T1000 (cell line): ENCODE data around the gene RBBP8.

Source experiments
- DNase-seq: peaks from one replicate; lab custom pipeline; 2025; ENCODE audit warnings: mixed read lengths; lab: John Stamatoyannopoulos, UW

RBBP8 gene

DNA sequence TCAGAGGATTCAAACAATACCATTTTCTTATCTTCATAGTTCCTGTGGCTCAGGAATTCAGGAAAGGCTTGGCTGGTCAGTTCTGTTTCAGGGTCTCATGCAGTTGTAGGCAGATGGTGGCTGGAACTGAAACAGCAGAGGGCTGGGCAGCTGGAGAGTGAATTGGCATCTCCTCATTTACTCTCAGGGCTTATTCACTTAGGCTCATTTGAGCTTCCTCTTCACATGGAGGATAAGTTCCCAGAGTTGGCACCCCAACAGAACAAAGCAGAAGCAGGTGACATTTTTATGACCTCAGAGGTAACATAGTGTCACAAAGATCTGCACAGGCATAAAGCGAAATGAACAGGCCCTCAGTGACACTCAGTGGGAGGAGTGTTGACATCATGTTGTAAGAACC, 66.1 kb downstream of the RBBP8 start:
- DNase-seq: no peak

DNA sequence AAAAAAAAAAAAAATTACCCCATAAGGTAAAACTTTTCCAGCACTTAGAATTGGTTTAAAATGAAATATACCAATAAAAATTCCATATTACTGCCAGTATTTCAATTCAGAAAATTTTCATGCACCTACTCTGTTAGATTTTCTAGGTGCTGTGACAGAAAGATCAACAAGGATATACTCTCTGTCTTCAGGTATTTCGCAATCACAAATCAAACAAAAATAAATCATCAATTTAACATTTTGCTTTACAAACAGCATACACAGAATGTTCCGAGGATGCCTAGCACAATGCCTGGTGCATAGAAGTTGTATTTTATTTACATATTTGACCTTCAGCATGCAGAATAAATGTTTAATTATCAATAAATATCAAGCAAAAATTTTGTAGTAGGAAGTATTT, 66.5 kb downstream of the RBBP8 start:
- DNase-seq: no peak

DNA sequence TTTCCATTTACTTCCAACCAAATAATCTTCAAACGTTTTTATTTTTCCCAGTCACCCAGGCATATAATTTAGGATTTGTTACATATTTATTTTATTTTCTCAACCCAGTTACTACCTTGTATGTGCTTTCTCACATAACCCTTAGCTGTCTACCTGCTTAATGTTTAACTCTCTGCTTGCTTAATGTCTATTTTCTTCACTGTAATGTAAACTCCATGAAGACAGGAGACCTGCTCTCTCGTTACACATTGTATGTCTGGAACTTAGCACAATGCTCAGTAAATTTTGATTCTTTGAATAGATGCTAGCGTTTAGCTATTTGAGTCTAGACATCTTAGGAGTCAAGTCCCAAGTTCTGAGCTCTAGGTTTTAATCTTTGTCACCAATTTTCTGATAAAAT, 70.2 kb downstream of the RBBP8 start:
- DNase-seq: no peak

DNA sequence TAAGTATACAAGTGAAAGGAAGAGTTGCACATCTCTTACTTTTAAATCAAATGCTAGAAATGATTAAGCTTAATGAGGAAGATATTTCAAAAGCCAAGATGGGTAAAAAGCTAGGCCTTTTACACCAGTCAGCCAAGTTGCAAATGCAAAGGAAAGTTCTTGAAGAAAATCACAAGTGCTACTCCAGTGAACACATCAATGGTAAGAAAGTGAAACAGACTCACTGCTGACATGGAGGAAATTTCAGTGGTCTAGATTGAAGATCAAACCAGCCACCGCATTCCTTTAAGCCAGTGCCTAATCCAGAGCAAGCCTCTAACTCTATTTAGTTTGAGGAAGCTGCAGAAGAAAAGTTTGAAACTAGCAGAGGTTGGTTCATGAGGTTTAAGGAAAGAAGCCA, 79.1 kb downstream of the RBBP8 start:
- no peak for DNase-seq

DNA sequence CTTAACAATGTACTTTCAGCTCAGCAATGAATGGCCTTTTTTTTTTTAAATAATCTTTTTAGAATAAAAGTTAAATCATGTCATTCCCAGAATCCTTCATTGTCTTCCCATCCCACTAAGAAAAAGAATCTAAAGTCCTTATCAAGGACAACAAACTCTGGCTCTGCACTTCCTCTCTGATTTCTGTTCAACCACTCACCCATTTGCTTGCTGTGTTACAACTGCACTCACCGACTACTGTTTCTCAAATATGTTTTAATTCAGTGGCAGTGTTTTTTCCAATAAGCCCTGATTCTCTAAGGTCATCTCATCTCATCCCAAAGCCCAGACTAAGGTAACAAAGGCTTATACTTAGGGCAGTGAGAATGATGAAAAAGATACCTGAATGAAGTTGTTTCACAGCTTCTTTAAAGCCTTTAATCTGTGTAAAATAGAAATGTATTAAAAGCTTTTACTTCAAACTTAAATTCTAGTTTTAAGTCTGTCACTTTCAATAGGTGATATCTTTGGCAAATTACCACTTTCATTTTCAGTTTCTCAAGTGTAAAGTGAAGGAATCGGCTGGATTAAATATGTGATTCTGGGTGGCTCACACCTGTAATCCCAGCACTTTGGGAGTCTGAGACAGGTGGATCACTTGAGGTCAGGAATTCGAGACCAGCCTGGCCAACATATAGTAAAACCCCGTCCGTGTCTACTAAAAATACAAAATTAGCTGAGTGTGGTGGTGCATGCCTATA, 87.6 kb downstream of the RBBP8 start:
- no peak for DNase-seq

GRCh38 chr18:23021623-23022022, 88.5 kb downstream of the RBBP8 start:
- DNase-seq: no peak

DNA sequence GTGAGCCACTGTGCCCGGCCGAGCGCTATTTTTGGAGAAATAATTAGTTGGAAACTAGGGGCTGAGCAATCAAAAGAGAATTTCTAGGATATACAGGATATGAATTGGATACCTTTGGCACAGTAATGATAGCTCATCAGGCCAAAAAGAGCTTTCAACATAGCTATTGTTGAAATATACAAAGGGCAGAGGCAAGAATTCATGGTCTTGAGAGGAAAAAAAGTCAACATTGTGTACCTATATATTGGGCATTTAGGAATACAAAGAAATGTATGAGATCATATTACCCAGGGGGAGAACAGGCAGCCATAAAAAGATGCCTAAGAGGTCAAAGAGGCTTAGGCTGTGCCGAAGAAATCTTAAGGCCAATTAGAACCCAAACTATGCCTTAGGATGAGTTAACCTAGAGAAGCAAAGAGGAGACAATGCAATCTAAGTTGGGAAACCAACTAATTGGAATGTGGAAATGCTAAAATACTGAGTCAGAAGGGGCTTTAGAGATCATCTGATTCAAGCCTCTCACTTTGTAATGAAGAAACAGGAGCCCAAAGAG, 99.0 kb downstream of the RBBP8 start:
- DNase-seq: no peak

GRCh38 chr18:23033056-23033455, 99.9 kb downstream of the RBBP8 start:
- DNase-seq: no peak

DNA sequence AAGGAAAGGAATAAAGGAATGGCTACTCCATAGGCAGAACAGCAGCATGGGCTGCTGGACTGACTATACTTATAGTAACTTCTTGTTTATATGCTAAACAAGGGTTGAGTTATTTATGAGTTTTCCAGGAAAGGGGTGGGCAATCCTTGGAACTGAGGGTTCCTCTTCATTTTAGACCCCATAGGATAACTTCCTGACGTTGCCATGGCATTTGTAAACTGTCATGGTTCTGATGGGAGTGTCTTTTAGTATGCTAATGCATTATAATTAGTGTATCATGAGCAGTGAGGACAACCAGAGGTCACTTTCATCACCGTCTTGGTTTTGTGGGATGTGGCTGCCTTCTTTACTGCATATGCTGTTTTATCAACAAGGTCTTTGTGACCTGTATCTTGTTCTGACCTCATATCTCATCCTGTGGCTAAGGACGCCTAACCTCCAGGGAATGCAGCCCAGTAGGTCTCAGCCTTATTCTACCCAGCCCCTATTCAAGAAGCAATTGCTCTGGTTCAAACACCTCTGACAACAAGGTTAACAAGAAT, 103.6 kb downstream of the RBBP8 start:
- DNase-seq: no peak

DNA sequence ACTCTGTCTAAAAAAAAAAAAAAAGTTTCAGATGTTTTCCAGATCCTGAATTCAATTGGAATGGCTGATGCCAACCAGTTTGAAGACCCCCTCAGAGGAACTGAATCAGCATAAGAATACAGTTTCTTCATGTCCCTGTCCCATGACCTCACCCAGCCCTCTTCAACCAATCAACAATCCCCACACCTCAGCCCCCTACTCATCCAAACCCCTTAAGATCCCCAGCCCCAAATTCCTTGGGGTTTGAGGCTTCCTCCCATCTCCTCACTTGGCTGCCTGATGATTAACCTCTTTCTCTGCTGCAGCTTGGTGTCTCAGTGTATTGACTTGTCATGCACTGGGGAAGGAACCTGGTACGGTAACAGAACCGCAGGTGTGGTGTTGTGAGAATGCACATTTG, 104.5 kb downstream of the RBBP8 start:
- no peak for DNase-seq

DNA sequence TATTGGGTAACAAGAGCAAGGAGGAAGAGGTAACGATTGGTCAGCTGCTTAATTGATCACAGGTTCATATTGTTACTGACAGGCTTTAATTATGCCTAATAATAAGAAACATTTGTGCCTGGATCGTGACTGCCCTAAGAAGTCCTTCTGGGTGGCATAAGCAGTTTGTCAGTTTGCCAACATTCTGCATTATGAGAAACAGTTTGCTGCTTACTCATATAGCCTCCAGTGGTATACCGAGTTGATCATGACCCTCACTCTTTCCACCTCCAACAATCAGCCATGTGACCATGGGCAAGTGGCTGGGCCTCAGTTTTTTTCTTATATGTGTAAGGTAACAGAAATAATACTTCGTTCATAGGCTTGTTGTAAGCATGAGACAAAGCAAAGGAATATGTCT, 105.6 kb downstream of the RBBP8 start:
- peak; percentile 44 for DNase-seq

DNA sequence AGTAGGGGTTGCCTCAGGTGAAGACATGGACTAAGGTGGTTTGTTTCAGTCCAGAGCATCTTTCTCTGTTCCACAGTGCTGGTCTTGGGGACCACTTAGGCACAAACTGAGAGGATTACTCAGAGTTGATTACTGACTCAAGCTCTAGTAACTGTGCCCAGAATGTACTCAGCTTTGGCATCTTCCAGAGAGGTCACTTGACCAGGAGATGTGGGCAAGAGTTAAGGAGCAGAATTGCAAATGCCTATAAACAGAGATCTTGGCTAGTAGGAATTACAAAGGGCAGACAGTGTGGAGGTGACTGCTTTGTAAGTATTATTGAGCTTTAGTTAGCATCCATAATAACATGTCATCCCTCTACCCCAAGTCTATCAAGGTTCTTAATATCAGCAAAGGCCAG, 109.0 kb downstream of the RBBP8 start:
- no peak for DNase-seq

- DNase-seq: no peak
Observed at GRCh38 chr18:23043803-23044376, 110.8 kb downstream of the RBBP8 start.

DNA sequence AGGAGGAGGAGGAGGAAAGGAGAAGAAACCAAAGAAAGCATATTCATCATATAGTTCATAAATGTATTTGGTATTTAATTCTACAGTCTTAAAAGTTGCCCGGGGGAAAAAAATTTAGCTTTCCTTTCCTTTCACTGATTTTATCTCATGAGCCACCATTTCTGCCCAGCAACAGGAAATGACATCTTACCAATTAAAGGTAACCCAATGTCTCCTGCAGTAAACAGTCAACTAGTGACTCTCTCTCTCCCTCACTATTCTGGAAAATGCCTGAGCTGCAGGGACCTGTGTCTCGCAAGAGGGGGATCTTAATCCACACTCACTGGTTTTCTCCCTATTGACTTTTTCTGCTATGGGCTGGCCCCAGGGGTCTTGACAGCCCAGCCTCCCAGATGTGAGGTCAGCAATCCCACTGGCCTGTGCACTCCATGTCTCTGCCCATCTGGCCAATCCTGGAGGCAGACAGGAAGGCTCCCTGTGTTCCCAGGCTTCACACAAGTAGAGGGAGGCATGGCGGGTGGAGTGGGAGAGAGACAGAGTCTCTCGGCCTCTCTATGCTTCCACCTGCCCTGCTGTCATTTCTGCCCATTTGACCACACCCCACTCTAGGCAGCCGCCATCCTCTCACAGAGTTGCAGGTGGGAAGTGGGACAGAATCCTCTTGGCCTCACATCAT, 116.7 kb downstream of the RBBP8 start:
- no peak for DNase-seq

DNA sequence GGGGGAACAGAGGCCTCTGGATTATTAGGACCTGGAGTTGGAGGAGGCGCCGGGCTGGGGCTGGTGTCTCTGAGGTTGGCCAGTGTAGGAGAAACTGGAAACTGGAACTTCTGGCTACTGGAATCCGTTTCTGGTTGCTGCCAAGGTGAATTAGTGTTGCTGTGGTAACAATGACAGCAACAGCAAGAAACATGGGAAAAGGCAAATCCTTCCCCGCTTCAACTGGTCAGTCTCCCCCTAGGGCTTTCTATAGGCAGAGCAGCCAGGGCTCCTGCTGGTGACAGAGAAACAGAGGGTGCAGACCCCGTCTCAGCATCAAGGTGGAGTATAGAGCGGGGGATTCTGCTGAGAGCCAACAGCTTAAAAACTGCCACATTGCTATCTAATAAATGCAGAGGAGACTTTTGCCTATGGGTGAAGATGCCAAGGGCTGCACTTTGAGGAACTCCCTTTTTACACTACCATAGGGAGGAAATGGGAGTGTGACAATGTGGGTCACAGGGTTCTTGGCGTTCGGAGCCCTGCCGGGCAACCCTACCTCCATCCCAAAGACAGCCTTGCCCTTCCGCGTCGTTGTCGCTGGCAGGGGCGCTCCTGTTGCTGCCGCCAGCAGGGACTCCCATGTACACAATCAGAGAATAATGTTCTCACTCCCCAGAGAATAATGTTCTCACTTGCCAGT, 120.8 kb downstream of the RBBP8 start:
- DNase-seq: no peak

DNA sequence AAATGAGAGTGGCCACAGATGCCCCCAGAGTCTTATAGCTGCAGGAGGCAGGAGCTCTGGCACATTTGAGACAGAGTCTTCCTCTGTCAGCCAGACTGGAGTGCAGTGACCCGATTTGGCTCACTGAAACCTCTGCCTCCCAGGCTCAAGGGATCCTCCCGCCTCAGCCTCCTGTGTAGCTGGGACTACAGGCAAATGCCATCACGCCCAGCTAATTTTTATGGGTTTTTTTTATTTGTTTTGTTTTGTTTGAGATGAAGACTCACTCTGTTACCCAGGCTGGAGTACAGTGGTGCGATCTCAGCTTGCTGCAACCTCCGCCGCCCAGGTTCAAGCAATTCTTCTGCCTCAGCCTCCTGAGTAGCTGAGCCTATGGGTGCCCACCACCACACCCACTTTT, 121.4 kb downstream of the RBBP8 start:
- DNase-seq: no peak

GRCh38 chr18:23056315-23056714, 123.2 kb downstream of the RBBP8 start:
- no peak for DNase-seq

GRCh38 chr18:23057096-23057495, 124.0 kb downstream of the RBBP8 start:
- DNase-seq: no peak

GRCh38 chr18:23058746-23059415, 125.8 kb downstream of the RBBP8 start:
- no peak for DNase-seq

- no peak for DNase-seq
Observed at GRCh38 chr18:23059541-23060465, 126.7 kb downstream of the RBBP8 start.

DNA sequence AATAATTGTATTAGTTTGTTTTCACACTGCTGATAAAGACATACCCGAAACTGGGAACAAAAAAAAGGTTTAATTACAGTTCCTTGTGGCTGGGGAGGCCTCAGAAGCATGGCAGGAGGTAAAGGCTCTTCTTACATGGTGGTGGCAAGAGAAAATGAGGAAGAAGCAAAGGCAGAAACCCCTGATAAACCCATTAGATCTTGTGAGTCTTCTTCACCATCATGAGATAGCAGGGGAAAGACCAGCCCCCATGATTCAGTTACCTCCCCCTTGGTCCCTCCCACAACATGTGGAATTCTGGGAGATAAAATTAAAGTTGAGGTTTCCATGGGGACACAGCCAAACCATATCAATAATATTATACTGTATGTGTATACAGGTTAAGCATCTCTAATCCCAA, 128.9 kb downstream of the RBBP8 start:
- no peak for DNase-seq
